GM23338 (cell line): ENCODE results near the gene EXOC7. TPM values are rescaled to one million over a fixed set of nuclear protein-coding genes. Genes with fewer than 3 reads are reported as not detected.

Source experiments
- ATAC-seq: fragments of 200-7000 bp; cut with Tn5 transposase; 3 replicates; pipeline ENCODE4 v1.9.1; 2020
- DNase-seq: peaks from one replicate; pipeline ENCODE4 v3.0.0-alpha.2; 2015; ENCODE audit warnings: low spot score
- H2AFZ ChIP-seq: fragments of 200-600 bp; sonication (generic); 2 replicates; pipeline ENCODE4 v1.8.0; 2016; ENCODE audit warnings: antibody characterized with exemption, mild to moderate bottlenecking, moderate library complexity
- H3F3A ChIP-seq: fragments of 200-600 bp; sonication (generic); replicated peaks from 2 replicates; pipeline ENCODE4 v1.8.0; 2017; ENCODE audit warnings: antibody characterized with exemption, mixed run types, low read depth
- H3K27ac ChIP-seq: fragments of 200-600 bp; sonication (generic); 2 replicates; pipeline ENCODE4 v1.6.1; 2016; ENCODE audit warnings: low read depth
- H3K27me3 ChIP-seq: fragments of 200-600 bp; sonication (generic); 2 replicates; pipeline ENCODE4 v1.8.0; 2016; ENCODE audit warnings: mild to moderate bottlenecking, mixed run types, moderate library complexity; ENCODE audit not compliant: insufficient read depth
- H3K36me3 ChIP-seq: fragments of 200-600 bp; sonication (generic); 2 replicates; pipeline ENCODE4 v1.8.0; 2016; ENCODE audit warnings: mild to moderate bottlenecking; ENCODE audit not compliant: insufficient read depth
- H3K4me1 ChIP-seq: fragments of 200-600 bp; sonication (generic); 2 replicates; pipeline ENCODE4 v1.8.0; 2016; ENCODE audit warnings: mild to moderate bottlenecking, moderate library complexity; ENCODE audit not compliant: insufficient read depth
- H3K4me2 ChIP-seq: fragments of 200-600 bp; sonication (generic); 2 replicates; pipeline ENCODE4 v1.7.1; 2017; ENCODE audit warnings: mixed run types
- H3K4me3 ChIP-seq: fragments of 200-600 bp; sonication (generic); 2 replicates; pipeline ENCODE4 v1.6.1; 2016; ENCODE audit warnings: mixed run types
- H3K79me2 ChIP-seq: fragments of 200-600 bp; sonication (generic); replicated peaks from 2 replicates; pipeline ENCODE4 v1.8.0; 2017; ENCODE audit warnings: mild to moderate bottlenecking; ENCODE audit not compliant: insufficient read depth
- H3K9me2 ChIP-seq: fragments of 200-600 bp; sonication (generic); 2 replicates; pipeline ENCODE4 v1.8.0; 2017; ENCODE audit not compliant: insufficient read depth
- H4K20me1 ChIP-seq: fragments of 200-600 bp; sonication (generic); replicated peaks from 2 replicates; pipeline ENCODE4 v1.8.0; 2017; ENCODE audit warnings: mild to moderate bottlenecking; ENCODE audit not compliant: insufficient read depth
- H3K27ac Mint-ChIP-seq: 2 replicates; pipeline ENCODE4 v1.8.0; 2020; ENCODE audit warnings: inconsistent platforms, mild to moderate bottlenecking, moderate library complexity, mixed read lengths
- H3K27me3 Mint-ChIP-seq: 3 replicates; pipeline ENCODE4 v1.8.0; 2022; ENCODE audit warnings: low read depth, mild to moderate bottlenecking, moderate library complexity, mixed read lengths, inconsistent platforms; ENCODE audit not compliant: insufficient read depth, poor library complexity
- H3K36me3 Mint-ChIP-seq: 3 replicates; pipeline ENCODE4 v1.8.0; 2021; ENCODE audit warnings: low read depth, mild to moderate bottlenecking, inconsistent platforms, moderate library complexity, mixed read lengths
- H3K4me1 Mint-ChIP-seq: 3 replicates; pipeline ENCODE4 v1.8.0; 2020; ENCODE audit warnings: mild to moderate bottlenecking, inconsistent platforms, mixed read lengths
- H3K4me3 Mint-ChIP-seq: 3 replicates; pipeline ENCODE4 v1.8.0; 2021; ENCODE audit warnings: moderate library complexity, mild to moderate bottlenecking, inconsistent platforms, mixed read lengths
- H3K9me3 Mint-ChIP-seq: 3 replicates; pipeline ENCODE4 v1.8.0; 2020; ENCODE audit warnings: moderate library complexity, mild to moderate bottlenecking, inconsistent platforms, mixed read lengths
- CREB1 ChIP-seq: fragments of 250-450 bp; sonication (Bioruptor Pico); IDR thresholded peaks from 2 replicates; pipeline ENCODE4 v1.5.0; 2020; ENCODE audit warnings: low read depth, mild to moderate bottlenecking, moderate library complexity
- CTCF ChIP-seq, 2 experiments: fragments of 200-600 bp in 1 of 2; sonication (generic) in 1 of 2; conservative IDR thresholded peaks; 2 replicates each; pipeline versions ENCODE4 v1.5.1 to v1.6.1; 2016 to 2017; ENCODE audit warnings: antibody characterized with exemption in 2 of 2, low read depth in 2 of 2, mild to moderate bottlenecking in 2 of 2, moderate library complexity in 1 of 2
- ETS1 ChIP-seq: IDR thresholded peaks from 2 replicates; pipeline ENCODE4 v1.6.1; 2016; ENCODE audit warnings: antibody characterized with exemption
- EZH2 ChIP-seq: fragments of 200-600 bp; sonication (generic); IDR thresholded peaks from one replicate; pipeline ENCODE4 v1.8.0; 2017; ENCODE audit warnings: antibody characterized with exemption, mild to moderate bottlenecking, low read depth; ENCODE audit not compliant: unreplicated experiment
- EZH2phosphoT487 ChIP-seq: fragments of 200-600 bp; sonication (generic); IDR thresholded peaks from one replicate; pipeline ENCODE4 v1.8.1; 2018; ENCODE audit warnings: antibody characterized with exemption; ENCODE audit not compliant: unreplicated experiment
- JUNB ChIP-seq: IDR thresholded peaks from one replicate; pipeline ENCODE4 v1.6.1; 2016; ENCODE audit warnings: antibody characterized with exemption; ENCODE audit not compliant: unreplicated experiment
- NANOG ChIP-seq: IDR thresholded peaks from 2 replicates; pipeline ENCODE4 v1.6.1; 2016; ENCODE audit warnings: antibody characterized with exemption, borderline replicate concordance
- POLR2AphosphoS5 ChIP-seq: IDR thresholded peaks from 2 replicates; pipeline ENCODE4 v1.6.1; 2016; ENCODE audit warnings: antibody characterized with exemption, low read depth
- STAT1 ChIP-seq: IDR thresholded peaks from one replicate; pipeline ENCODE4 v1.6.1; 2016; ENCODE audit warnings: antibody characterized with exemption; ENCODE audit not compliant: unreplicated experiment
- ZNF114 ChIP-seq: fragments of 250-450 bp; sonication (Bioruptor Pico); IDR thresholded peaks from 2 replicates; pipeline ENCODE4 v1.5.0; 2020; ENCODE audit warnings: mild to moderate bottlenecking, moderate library complexity
- ZNF331 ChIP-seq: fragments of 250-450 bp; sonication (Bioruptor Pico); IDR thresholded peaks from 2 replicates; pipeline ENCODE4 v1.5.0; 2020; ENCODE audit warnings: low read depth, mild to moderate bottlenecking, moderate library complexity
- ZNF462 ChIP-seq: fragments of 250-450 bp; sonication (Bioruptor Pico); IDR thresholded peaks from 2 replicates; pipeline ENCODE4 v1.5.0; 2020; ENCODE audit warnings: mild to moderate bottlenecking, moderate library complexity
- polyA plus RNA-seq: library from polyadenylated mRNA; unstranded; fragments of >200 nt; fragmentation: Nextera tagmentation; extraction: Ambion mirVana; gene quantifications from 2 replicates; pipeline ENCODE4 v1.2.1, GENCODE V29; 2016
- total RNA-seq: library from RNA; depleted of rRNA; stranded (reverse); fragments of >200 nt; shearing (Covaris generic); gene quantifications from 2 replicates; pipeline ENCODE4 v1.2.3, GENCODE V29; 2014
- TF ChIP-seq, protein P1 (sequence below): IDR thresholded peaks from one replicate; pipeline ENCODE4 v1.6.1; 2018; ENCODE audit warnings: antibody characterized with exemption; ENCODE audit not compliant: unreplicated experiment

Gene EXOC7
- total and polyA plus RNA-seq, 2 experiments from 2014 or later, result 75.4 to 77.4 TPM

- Histone ChIP-seq H3K4me2 (peak overlapping the region; percentile 91), H3K9me2 (no peaks in the 10 kb centered on the region), H3K79me2 (no peaks in the 10 kb centered on the region), H3K27ac (no peak overlapping the region), H4K20me1 (no peaks in the 10 kb centered on the region), H3K4me3 (peak overlapping the region; percentile 85), H2AFZ (no peak overlapping the region; the same call in 1 of the 2 replicates), H3K27me3 (peaks cover 90% of the 10 kb centered on the region), H3F3A (peaks cover 30% of the 10 kb centered on the region), H3K36me3 (no peaks in the 10 kb centered on the region), H3K4me1 (peaks cover 84% of the 10 kb centered on the region)
- no peaks in the 10 kb centered on the region; the same call in 2 of the 3 replicates for H3K9me3 Mint-ChIP-seq
- DNase-seq, result peak; percentile 51
- H3K36me3 Mint-ChIP-seq, result no peaks in the 10 kb centered on the region; the same call in 2 of the 3 replicates
- peak overlapping the region; percentile 87 for H3K4me3 Mint-ChIP-seq
- ATAC-seq, result no peak; the same call in 2 of the 3 replicates
- peaks cover 77% of the 10 kb centered on the region for H3K27me3 Mint-ChIP-seq
- no peak overlapping the region for H3K27ac Mint-ChIP-seq
- H3K4me1 Mint-ChIP-seq, result peaks cover 67% of the 10 kb centered on the region
- TF ChIP-seq, protein P1, sequence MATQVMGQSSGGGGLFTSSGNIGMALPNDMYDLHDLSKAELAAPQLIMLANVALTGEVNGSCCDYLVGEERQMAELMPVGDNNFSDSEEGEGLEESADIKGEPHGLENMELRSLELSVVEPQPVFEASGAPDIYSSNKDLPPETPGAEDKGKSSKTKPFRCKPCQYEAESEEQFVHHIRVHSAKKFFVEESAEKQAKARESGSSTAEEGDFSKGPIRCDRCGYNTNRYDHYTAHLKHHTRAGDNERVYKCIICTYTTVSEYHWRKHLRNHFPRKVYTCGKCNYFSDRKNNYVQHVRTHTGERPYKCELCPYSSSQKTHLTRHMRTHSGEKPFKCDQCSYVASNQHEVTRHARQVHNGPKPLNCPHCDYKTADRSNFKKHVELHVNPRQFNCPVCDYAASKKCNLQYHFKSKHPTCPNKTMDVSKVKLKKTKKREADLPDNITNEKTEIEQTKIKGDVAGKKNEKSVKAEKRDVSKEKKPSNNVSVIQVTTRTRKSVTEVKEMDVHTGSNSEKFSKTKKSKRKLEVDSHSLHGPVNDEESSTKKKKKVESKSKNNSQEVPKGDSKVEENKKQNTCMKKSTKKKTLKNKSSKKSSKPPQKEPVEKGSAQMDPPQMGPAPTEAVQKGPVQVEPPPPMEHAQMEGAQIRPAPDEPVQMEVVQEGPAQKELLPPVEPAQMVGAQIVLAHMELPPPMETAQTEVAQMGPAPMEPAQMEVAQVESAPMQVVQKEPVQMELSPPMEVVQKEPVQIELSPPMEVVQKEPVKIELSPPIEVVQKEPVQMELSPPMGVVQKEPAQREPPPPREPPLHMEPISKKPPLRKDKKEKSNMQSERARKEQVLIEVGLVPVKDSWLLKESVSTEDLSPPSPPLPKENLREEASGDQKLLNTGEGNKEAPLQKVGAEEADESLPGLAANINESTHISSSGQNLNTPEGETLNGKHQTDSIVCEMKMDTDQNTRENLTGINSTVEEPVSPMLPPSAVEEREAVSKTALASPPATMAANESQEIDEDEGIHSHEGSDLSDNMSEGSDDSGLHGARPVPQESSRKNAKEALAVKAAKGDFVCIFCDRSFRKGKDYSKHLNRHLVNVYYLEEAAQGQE, result no peak
- TF ChIP-seq POLR2AphosphoS5 (peak; percentile 40; the same call in 1 of the 2 replicates), CREB1 (peak; percentile 32; the same call in 1 of the 2 replicates), EZH2 (peak; percentile 44), CTCF (conservative IDR thresholded peaks at IDR 0.05; ENCODE audit: low read depth in 2 of 2) (no peak; a peak in 1 of 4 replicates), STAT1 (no peak), NANOG (no peak), ZNF331 (no peak), ZNF114 (CRISPR knock-in tag) (no peak), EZH2phosphoT487 (no peak), ETS1 (no peak), ZNF462 (no peak), JUNB (no peak)
Measured at GRCh38 chr17:76139801-76140660, 36.4 kb upstream of the EXOC7 start.
